Ovary (tissue), 3 donors: Measurements from ENCODE around the gene SINHCAF.

ENCODE experiments used
- EP300 ChIP-seq: sonication (generic); formaldehyde crosslinking; IDR thresholded peaks from one replicate; pipeline ENCODE4 v1.6.1; 2017; ENCODE audit warnings: antibody characterized with exemption
- POLR2A ChIP-seq: fragments of 450-650 bp; IDR thresholded peaks from one replicate; pipeline ENCODE4 v1.6.1; 2017; ENCODE audit warnings: antibody characterized with exemption, mild to moderate bottlenecking, moderate library complexity
- TF ChIP-seq, protein P1 (sequence below), 3 donors: fragments of 450-650 bp in 2 of 3; fragments of 200-600 bp in 1 of 3; IDR thresholded peaks; one replicate each; pipeline versions ENCODE4 v1.5.1 to v1.8.0; 2016 to 2022; ENCODE audit warnings: antibody characterized with exemption in 3 of 3, mild to moderate bottlenecking in 1 of 3
- donor health status: DM: no; HTN: no; CAD: no.

- TF ChIP-seq, protein P1, sequence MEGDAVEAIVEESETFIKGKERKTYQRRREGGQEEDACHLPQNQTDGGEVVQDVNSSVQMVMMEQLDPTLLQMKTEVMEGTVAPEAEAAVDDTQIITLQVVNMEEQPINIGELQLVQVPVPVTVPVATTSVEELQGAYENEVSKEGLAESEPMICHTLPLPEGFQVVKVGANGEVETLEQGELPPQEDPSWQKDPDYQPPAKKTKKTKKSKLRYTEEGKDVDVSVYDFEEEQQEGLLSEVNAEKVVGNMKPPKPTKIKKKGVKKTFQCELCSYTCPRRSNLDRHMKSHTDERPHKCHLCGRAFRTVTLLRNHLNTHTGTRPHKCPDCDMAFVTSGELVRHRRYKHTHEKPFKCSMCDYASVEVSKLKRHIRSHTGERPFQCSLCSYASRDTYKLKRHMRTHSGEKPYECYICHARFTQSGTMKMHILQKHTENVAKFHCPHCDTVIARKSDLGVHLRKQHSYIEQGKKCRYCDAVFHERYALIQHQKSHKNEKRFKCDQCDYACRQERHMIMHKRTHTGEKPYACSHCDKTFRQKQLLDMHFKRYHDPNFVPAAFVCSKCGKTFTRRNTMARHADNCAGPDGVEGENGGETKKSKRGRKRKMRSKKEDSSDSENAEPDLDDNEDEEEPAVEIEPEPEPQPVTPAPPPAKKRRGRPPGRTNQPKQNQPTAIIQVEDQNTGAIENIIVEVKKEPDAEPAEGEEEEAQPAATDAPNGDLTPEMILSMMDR (IDR thresholded peaks at IDR 0.05): no peak
- TF ChIP-seq POLR2A (no peak), EP300 (no peak)
These were observed 40.2 kb upstream of the SINHCAF start for GRCh38 chr12:31366104-31366621.
